Keratinocyte (primary cell): Measurements from ENCODE around the gene FMNL2.

Source experiments
- CTCF ChIP-seq, 3 experiments: IDR thresholded peaks in 1 of 3; conservative IDR thresholded peaks in 1 of 3; optimal IDR thresholded peaks in 1 of 3; 2 replicates in 2 of 3; 3 replicates in 1 of 3; pipeline versions ENCODE3 to v1.5.1; 2011; ENCODE audit warnings: low read length in 3 of 3, mild to moderate bottlenecking in 3 of 3, moderate library complexity in 2 of 3, control low read depth in 1 of 3, inconsistent platforms in 1 of 3; ENCODE audit not compliant: insufficient read depth in 2 of 3; ENCODE audit errors: extremely low read depth in 1 of 3
- EZH2 ChIP-seq: IDR thresholded peaks from one replicate; pipeline ENCODE4 v1.6.1; 2012; ENCODE audit warnings: inconsistent platforms, mild to moderate bottlenecking, low read length, moderate library complexity

GRCh38 chr2:152584301-152584700 lies 249.3 kb downstream of the FMNL2 start:
- TF ChIP-seq CTCF (optimal IDR thresholded peaks at IDR 0.05 in 1 of 3, IDR thresholded peaks at IDR 0.05 in 1 of 3, conservative IDR thresholded peaks at IDR 0.05 in 1 of 3; ENCODE audit: extremely low read depth in 1 of 3, insufficient read depth in 2 of 3, low read length in 3 of 3) = no peak
- TF ChIP-seq EZH2 = no peak
